ENCODE measurements around the gene ERCC1.

The ERCC1 gene

GRCh38 chr19:45428384-45429231 lies 4.9 kb upstream of the ERCC1 start:
- TF ChIP-seq, protein P1, sequence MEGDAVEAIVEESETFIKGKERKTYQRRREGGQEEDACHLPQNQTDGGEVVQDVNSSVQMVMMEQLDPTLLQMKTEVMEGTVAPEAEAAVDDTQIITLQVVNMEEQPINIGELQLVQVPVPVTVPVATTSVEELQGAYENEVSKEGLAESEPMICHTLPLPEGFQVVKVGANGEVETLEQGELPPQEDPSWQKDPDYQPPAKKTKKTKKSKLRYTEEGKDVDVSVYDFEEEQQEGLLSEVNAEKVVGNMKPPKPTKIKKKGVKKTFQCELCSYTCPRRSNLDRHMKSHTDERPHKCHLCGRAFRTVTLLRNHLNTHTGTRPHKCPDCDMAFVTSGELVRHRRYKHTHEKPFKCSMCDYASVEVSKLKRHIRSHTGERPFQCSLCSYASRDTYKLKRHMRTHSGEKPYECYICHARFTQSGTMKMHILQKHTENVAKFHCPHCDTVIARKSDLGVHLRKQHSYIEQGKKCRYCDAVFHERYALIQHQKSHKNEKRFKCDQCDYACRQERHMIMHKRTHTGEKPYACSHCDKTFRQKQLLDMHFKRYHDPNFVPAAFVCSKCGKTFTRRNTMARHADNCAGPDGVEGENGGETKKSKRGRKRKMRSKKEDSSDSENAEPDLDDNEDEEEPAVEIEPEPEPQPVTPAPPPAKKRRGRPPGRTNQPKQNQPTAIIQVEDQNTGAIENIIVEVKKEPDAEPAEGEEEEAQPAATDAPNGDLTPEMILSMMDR (IDR thresholded peaks at IDR 0.05; ENCODE audit: control insufficient read depth, extremely low read depth, insufficient read depth): no peak
- no peak overlapping the region for H3K4me3 ChIP-seq (ENCODE audit: low read depth, low read length)
- no peak for DNase-seq (ENCODE audit: low read depth)

GRCh38 chr19:45424191-45425058 lies 708 bp upstream of the ERCC1 start:
- TF ChIP-seq, protein P1 (IDR thresholded peaks at IDR 0.05; ENCODE audit: control insufficient read depth, extremely low read depth, insufficient read depth): no peak
- H3K4me3 ChIP-seq (ENCODE audit: low read depth, low read length): peak overlapping the region; percentile 74
- DNase-seq (ENCODE audit: low read depth): no peak

DNA sequence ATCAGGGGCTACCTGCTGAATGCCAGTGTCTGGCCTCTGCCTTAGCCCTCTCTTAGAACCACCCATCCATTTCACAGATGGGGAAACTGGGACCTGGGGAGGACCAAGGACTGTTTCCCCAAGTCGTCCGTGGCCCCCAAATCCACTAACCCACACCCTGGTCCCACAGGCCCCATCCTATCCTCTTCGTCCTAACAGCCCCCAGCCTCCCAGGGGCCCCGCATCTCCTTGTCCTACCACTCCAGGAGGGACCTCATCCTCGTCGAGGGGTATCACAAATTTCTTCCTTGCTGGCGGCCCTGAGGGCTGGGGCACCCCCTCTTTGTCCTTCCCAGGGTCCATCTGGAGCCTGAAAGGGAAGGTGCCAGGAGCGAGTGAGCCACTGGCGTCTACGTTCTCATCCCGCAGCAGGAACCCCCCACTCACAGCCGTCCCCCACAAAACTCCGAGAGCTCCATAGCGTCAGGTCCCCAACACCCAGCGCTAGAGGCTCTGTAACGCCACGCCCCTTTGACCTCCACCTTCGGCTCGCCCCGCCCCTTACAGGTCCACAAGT lies 606 bp downstream of the ERCC1 start:
- no peak for DNase-seq (ENCODE audit: low read depth)
- TF ChIP-seq, protein P1 (IDR thresholded peaks at IDR 0.05; ENCODE audit: control insufficient read depth, extremely low read depth, insufficient read depth): no peak

DNA sequence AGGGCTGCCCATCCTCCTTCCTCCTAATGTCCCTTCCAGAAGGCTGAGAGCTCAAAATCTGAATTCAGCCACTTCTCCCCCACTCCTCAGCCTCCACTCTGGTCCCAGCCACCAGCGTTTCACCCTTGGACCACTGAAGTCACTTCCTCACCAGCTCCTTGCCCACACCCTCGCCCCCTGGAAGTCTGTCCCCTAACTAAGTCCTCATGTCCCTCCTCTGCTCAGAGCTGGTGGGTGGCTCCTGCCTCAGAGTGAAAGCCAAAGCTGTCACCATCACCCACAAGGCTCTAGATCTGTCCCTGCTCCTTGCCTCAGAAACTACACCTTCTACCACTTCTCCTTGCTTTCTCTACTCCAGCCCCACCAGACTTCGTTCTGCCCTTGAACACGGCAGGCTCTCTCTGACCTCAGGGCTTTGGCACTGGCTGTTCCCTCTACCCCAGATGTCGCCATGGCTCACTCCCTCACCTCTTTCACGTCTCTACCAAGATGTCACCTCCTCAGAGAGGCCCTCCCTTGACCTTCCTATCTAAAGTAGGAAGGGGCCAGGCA lies 1.7 kb downstream of the ERCC1 start:
- H3K4me3 ChIP-seq (ENCODE audit: low read depth, low read length): no peak overlapping the region
- DNase-seq (ENCODE audit: low read depth): no peak
- TF ChIP-seq, protein P1 (IDR thresholded peaks at IDR 0.05; ENCODE audit: control insufficient read depth, extremely low read depth, insufficient read depth): no peak

More for the DNA sequence above, 606 bp downstream of the ERCC1 start:
- peak overlapping the region; percentile 74 for H3K4me3 ChIP-seq (ENCODE audit: low read depth, low read length)

- no peak overlapping the region for H3K4me3 ChIP-seq (ENCODE audit: low read depth, low read length)
- TF ChIP-seq, protein P1 (IDR thresholded peaks at IDR 0.05; ENCODE audit: control insufficient read depth, extremely low read depth, insufficient read depth): no peak
- DNase-seq (ENCODE audit: low read depth): no peak
Measured at GRCh38 chr19:45420871-45421270, 2.8 kb downstream of the ERCC1 start.

DNA sequence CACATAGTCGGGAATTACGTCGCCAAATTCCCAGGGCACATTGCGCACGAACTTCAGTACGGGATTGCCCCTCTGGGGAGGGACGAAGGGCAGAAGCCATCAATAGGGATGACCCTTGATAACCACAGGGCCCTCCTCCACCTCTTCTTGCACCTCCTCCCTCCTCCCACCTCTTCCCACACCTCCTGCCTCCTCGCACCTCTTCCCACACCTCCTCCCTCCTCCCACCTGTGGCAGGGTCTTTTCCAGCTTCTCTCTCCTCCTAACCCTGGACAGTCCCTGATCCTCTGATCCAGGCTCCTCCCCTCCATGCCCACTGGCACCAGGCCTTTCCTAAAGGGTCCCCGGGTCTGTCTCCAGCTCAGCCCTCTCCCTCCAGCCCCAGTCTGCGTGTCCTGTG lies 3.4 kb downstream of the ERCC1 start:
- DNase-seq (ENCODE audit: low read depth): no peak
- H3K4me3 ChIP-seq (ENCODE audit: low read depth, low read length): no peak overlapping the region
- TF ChIP-seq, protein P1 (IDR thresholded peaks at IDR 0.05; ENCODE audit: control insufficient read depth, extremely low read depth, insufficient read depth): no peak

Data from LNCaP clone FGC (cell line).